Astrocyte (in vitro differentiated cells and primary cell): ENCODE measurements around the gene FBLN1.

Experiments
- EZH2 ChIP-seq: IDR thresholded peaks from 2 replicates; pipeline ENCODE4 v1.6.1; 2012; ENCODE audit warnings: mild to moderate bottlenecking, low read length, inconsistent platforms; ENCODE audit not compliant: insufficient read depth
- TF ChIP-seq, protein P1 (sequence below): IDR thresholded peaks from 2 replicates; pipeline ENCODE4 v1.5.1; 2011; ENCODE audit warnings: low read depth, mild to moderate bottlenecking, inconsistent platforms, low read length, moderate library complexity; ENCODE audit not compliant: insufficient read depth

DNA sequence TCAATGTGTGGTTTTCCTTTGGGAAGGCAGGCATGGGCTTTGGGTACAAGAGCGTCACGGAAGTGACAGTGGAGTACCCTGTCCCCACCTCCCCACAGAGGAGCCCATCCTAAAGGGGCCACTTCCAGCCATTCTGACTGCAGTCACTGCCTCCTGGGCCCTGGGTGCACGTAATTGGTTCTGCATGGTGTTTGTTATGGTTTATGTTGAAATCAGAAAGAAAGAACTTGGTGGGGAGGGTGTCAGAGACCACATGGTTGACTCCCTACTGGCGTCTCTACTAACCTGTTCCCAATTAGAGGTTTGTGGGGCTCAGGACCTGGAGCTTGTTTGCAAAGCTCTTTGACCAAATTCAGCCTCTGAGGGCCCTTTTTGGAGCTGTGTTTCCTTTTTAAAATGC is 48.4 kb upstream of the FBLN1 start:
- TF ChIP-seq, protein P1, sequence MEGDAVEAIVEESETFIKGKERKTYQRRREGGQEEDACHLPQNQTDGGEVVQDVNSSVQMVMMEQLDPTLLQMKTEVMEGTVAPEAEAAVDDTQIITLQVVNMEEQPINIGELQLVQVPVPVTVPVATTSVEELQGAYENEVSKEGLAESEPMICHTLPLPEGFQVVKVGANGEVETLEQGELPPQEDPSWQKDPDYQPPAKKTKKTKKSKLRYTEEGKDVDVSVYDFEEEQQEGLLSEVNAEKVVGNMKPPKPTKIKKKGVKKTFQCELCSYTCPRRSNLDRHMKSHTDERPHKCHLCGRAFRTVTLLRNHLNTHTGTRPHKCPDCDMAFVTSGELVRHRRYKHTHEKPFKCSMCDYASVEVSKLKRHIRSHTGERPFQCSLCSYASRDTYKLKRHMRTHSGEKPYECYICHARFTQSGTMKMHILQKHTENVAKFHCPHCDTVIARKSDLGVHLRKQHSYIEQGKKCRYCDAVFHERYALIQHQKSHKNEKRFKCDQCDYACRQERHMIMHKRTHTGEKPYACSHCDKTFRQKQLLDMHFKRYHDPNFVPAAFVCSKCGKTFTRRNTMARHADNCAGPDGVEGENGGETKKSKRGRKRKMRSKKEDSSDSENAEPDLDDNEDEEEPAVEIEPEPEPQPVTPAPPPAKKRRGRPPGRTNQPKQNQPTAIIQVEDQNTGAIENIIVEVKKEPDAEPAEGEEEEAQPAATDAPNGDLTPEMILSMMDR: no peak
- TF ChIP-seq EZH2: no peak
